Ascending aorta (tissue), 2 donors: ENCODE measurements around the gene IL17RA. TPM values are rescaled to one million over a fixed set of nuclear protein-coding genes. Genes with fewer than 3 reads are reported as not detected.

ENCODE experiments used
- DNase-seq, 2 donors: peaks; one replicate each; pipeline ENCODE4 v3.0.0-alpha.2; 2019; ENCODE audit warnings: low spot score in 2 of 2
- H3K27ac ChIP-seq, 2 donors: fragments of 200-600 bp; sonication (generic); one replicate each; pipeline ENCODE4 v1.5.1; 2016 to 2017; ENCODE audit warnings: mild to moderate bottlenecking in 1 of 2
- H3K27me3 ChIP-seq: fragments of 200-600 bp; sonication (generic); one replicate; pipeline ENCODE4 v1.5.1; 2017
- H3K36me3 ChIP-seq, 2 donors: fragments of 200-600 bp; sonication (generic); one replicate each; pipeline ENCODE4 v1.5.1; 2016
- H3K4me1 ChIP-seq, 2 donors: fragments of 200-600 bp; sonication (generic); one replicate each; pipeline ENCODE4 v1.5.1; 2016 to 2017; ENCODE audit warnings: mild to moderate bottlenecking in 1 of 2
- H3K4me3 ChIP-seq, 2 donors: fragments of 200-600 bp; sonication (generic); one replicate each; pipeline ENCODE4 v1.5.1; 2016 to 2017; ENCODE audit warnings: mild to moderate bottlenecking in 1 of 2
- H3K9me3 ChIP-seq, 2 donors: fragments of 200-600 bp; sonication (generic); one replicate each; pipeline ENCODE4 v1.5.1; 2016
- CTCF ChIP-seq, 3 experiments: fragments of 200-600 bp in 2 of 3; fragments of 450-650 bp in 1 of 3; sonication (generic) in 2 of 3; IDR thresholded peaks; one replicate each; pipeline ENCODE4 v1.5.1; 2016 to 2019; ENCODE audit warnings: antibody characterized with exemption in 3 of 3, mild to moderate bottlenecking in 1 of 3, moderate library complexity in 1 of 3
- intact Hi-C: fragments of 100-400 bp; cut with DNase I; formaldehyde crosslinking; loops from one replicate; pipeline ENCODE4 v1.15.1; 2023
- total RNA-seq: library from RNA; depleted of rRNA; stranded (reverse); fragments of >200 nt; gene quantifications from one replicate; pipeline ENCODE4 v1.1.0, GENCODE V29; 2016

Gene IL17RA
- total RNA-seq, 1 donor from 2014 or later: 84.1 TPM

- no peaks in the 10 kb centered on the region for H3K9me3 ChIP-seq
- intact Hi-C loops: no loop called here
- H3K27ac ChIP-seq: no peak overlapping the region
- no peak for TF ChIP-seq CTCF (IDR thresholded peaks at IDR 0.05)
- no peaks in the 10 kb centered on the region for H3K4me1 ChIP-seq
- H3K27me3 ChIP-seq: no peaks in the 10 kb centered on the region
- DNase-seq: no peak
- H3K4me3 ChIP-seq: no peak overlapping the region
- H3K36me3 ChIP-seq: no peaks in the 10 kb centered on the region
Measured at GRCh38 chr22:17047656-17048055, 37.1 kb upstream of the IL17RA start.

GRCh38 chr22:17056058-17056457, 28.7 kb upstream of the IL17RA start:
- H3K4me1 ChIP-seq: no peaks in the 10 kb centered on the region
- no peaks in the 10 kb centered on the region for H3K27me3 ChIP-seq
- TF ChIP-seq CTCF (IDR thresholded peaks at IDR 0.05): no peak
- H3K9me3 ChIP-seq: no peaks in the 10 kb centered on the region
- intact Hi-C loops: no loop called here
- H3K4me3 ChIP-seq: no peak overlapping the region
- H3K27ac ChIP-seq: no peak overlapping the region
- DNase-seq: no peak
- H3K36me3 ChIP-seq: no peaks in the 10 kb centered on the region

- H3K27me3 ChIP-seq: no peaks in the 10 kb centered on the region
- H3K9me3 ChIP-seq: no peaks in the 10 kb centered on the region
- no peaks in the 10 kb centered on the region for H3K36me3 ChIP-seq
- intact Hi-C loops: no loop called here
- no peak for DNase-seq
- no peaks in the 10 kb centered on the region for H3K4me1 ChIP-seq
- no peak overlapping the region for H3K27ac ChIP-seq
- H3K4me3 ChIP-seq: no peak overlapping the region
- no peak for TF ChIP-seq CTCF (IDR thresholded peaks at IDR 0.05)
Measured at GRCh38 chr22:17056807-17057206, 28.0 kb upstream of the IL17RA start.

GRCh38 chr22:17057959-17058814, 26.6 kb upstream of the IL17RA start:
- peak; percentile 47 to 87 (median 82) for TF ChIP-seq CTCF (IDR thresholded peaks at IDR 0.05)
- DNase-seq: no peak

GRCh38 chr22:17060126-17060525, 24.7 kb upstream of the IL17RA start:
- H3K4me3 ChIP-seq: no peak overlapping the region
- no peak for TF ChIP-seq CTCF (IDR thresholded peaks at IDR 0.05)
- H3K27me3 ChIP-seq: no peaks in the 10 kb centered on the region
- intact Hi-C loops: no loop called here
- no peaks in the 10 kb centered on the region for H3K9me3 ChIP-seq
- DNase-seq: no peak
- H3K36me3 ChIP-seq: no peaks in the 10 kb centered on the region
- H3K27ac ChIP-seq: no peak overlapping the region
- H3K4me1 ChIP-seq: peaks cover 3 to 5% of the 10 kb centered on the region in 2 donors

More at GRCh38 chr22:17057959-17058814, 26.6 kb upstream of the IL17RA start:
- Histone ChIP-seq H3K27me3 (no peaks in the 10 kb centered on the region), H3K27ac (no peak overlapping the region), H3K9me3 (no peaks in the 10 kb centered on the region), H3K36me3 (no peaks in the 10 kb centered on the region), H3K4me3 (no peak overlapping the region), H3K4me1 (peaks cover 0 to 2% of the 10 kb centered on the region in 2 donors)
- intact Hi-C loops: no loop called here
